ENCODE measurements around the gene FBXL5. TPM values are rescaled to one million over a fixed set of nuclear protein-coding genes. Genes with fewer than 3 reads are reported as not detected.

The FBXL5 gene
- total and polyA plus RNA-seq, 9 of the 15 experiments (the other 6 are each of a cell fraction or from before 2014, with no cell fraction given) = 6.0 to 35.2 (median 22.1) TPM

DNA sequence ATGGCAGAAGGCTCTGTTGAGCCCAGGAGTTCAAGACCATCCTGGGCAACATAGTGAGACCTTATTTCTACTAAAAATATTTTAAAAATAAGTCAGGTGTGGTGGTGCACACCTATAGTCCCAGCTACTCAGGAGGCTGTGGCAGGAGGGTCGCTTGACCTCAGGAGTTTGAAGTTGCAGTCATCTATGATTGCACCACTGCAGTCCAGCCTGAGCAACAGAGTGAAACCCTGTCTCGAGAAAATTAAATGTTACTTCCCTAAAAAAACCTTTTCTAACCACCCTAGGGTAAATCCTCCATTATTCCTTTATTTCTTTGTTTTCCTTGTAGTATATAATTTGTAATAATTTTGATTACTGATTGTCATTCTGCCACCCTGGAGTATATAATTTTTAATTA lies 34.4 kb upstream of the FBXL5 start:
- Histone ChIP-seq H3K4me3 (no peak overlapping the region), H4K20me1 (replicated peaks; ENCODE audit: control insufficient read depth, insufficient read depth, low read length) (no peaks in the 10 kb centered on the region), H3K79me2 (ENCODE audit: control insufficient read depth, insufficient read depth, low read length) (0 out of 3 replicates have a peak, but pooled peaks cover 8% of the 10 kb centered on the region), H3K9me3 (replicated peaks; ENCODE audit: control insufficient read depth, insufficient read depth, low read depth, low read length) (no peaks in the 10 kb centered on the region; the same call in 1 of the 2 replicates), H3K4me1 (replicated peaks in 1 of 2; ENCODE audit: control insufficient read depth in 2 of 2, insufficient read depth in 2 of 2, low read length in 2 of 2) (no peaks in the 10 kb centered on the region), H3K9me1 (ENCODE audit: control insufficient read depth, insufficient read depth, low read length) (no peaks in the 10 kb centered on the region), H3K27ac (ENCODE audit: extremely low read depth, low read depth, low read length) (no peak overlapping the region), H3K9ac (ENCODE audit: insufficient read depth in 1 of 2, low read depth in 2 of 2, low read length in 2 of 2) (no peak overlapping the region), H3K27me3 (ENCODE audit: control insufficient read depth in 2 of 2, insufficient read depth in 2 of 2, low read length in 2 of 2) (no peaks in the 10 kb centered on the region; a peak in 1 of 5 replicates), H3K36me3 (ENCODE audit: control insufficient read depth, insufficient read depth, low read length) (peaks cover 36% of the 10 kb centered on the region), H3K4me2 (ENCODE audit: insufficient read depth, low read length) (no peak overlapping the region), H2AFZ (ENCODE audit: low read depth, low read length) (no peak overlapping the region)
- intact Hi-C loops (cut with micrococcal nuclease) (loop anchor here (10.0 kb wide), 1 partner anchor 535 kb away; the partner anchor contains the start of gene TAPT1), in situ Hi-C loops (cut with MboI) (no loop called here)
- ChIA-PET CTCF (ENCODE audit: low intra/inter-chr PET ratio) (no interaction called here), POLR2A (no interaction called here)
- FAIRE-seq (no peak), ATAC-seq (no peak), DNase-seq (ENCODE audit: extremely low read depth in 1 of 4, low spot score in 3 of 4) (no peak)
- TF ChIP-seq PHF8 (IDR thresholded peaks at IDR 0.05; ENCODE audit: borderline replicate concordance, low read length) = no peak
- no peak for TF ChIP-seq ZHX1 (conservative IDR thresholded peaks at IDR 0.05; ENCODE audit: low read length)
- TF ChIP-seq ZFP30 (CRISPR knock-in tag; IDR thresholded peaks at IDR 0.05; ENCODE audit: borderline replicate concordance) = no peak
- TF ChIP-seq ZBTB34 (CRISPR knock-in tag; IDR thresholded peaks at IDR 0.05) = no peak
- no peak for TF ChIP-seq HNRNPUL1 (IDR thresholded peaks at IDR 0.05; ENCODE audit: low read length)
- TF ChIP-seq, protein P1, sequence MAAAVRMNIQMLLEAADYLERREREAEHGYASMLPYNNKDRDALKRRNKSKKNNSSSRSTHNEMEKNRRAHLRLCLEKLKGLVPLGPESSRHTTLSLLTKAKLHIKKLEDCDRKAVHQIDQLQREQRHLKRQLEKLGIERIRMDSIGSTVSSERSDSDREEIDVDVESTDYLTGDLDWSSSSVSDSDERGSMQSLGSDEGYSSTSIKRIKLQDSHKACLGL (CRISPR knock-in tag; IDR thresholded peaks at IDR 0.05; ENCODE audit: borderline replicate concordance, poor library complexity, severe bottlenecking) = no peak
- no TSS peak for BruUV-seq (replicated peaks)
- WGBS (ENCODE audit: insufficient coverage, low coverage, missing lambda C conversion rate) = 66% methylated on average over 2 of the region's 2 CpGs
